ENCODE results near the gene UNC45B.
"Not testable (repeated sequence)": the region's sequence is repeated elsewhere in the genome, so short reads cannot be mapped to it uniquely, and the experiment has no call there.

The UNC45B gene

DNA sequence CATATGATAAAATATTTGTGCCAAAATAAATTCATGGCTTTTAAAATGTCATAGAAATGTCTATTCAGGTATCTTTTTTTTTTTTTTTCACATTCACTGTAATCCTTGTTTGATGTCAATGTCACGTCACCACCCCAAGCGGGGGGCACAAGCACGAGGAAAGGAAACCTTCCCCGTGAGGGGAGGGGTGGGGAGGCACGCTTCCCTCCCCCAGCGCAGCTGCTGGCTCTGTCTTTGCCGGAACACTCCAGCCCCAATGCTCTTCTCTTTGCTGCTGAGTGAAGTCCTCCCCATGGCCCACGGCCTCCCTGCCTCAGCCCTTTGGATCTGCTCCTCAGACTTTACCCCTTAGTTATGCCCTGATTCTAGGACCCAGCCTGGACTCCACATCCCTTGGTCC is 45.1 kb downstream of the UNC45B start:
- H3K4me3 ChIP-seq (ENCODE audit: low read length): no peak overlapping the region
- no peaks in the 10 kb centered on the region for H3K4me1 ChIP-seq (ENCODE audit: control insufficient read depth, insufficient read depth, low read length)
- no peak for DNase-seq (ENCODE audit: low read depth)
- H3K9ac ChIP-seq (ENCODE audit: low read length): no peak overlapping the region
- H3K27me3 ChIP-seq (replicated peaks; ENCODE audit: control insufficient read depth, insufficient read depth, low read length): no peaks in the 10 kb centered on the region
- H3K36me3 ChIP-seq (ENCODE audit: control insufficient read depth, insufficient read depth, low read length, severe bottlenecking): no peaks in the 10 kb centered on the region
- H3K9me3 ChIP-seq (ENCODE audit: control insufficient read depth, low read length): peaks cover 6% of the 10 kb centered on the region

DNA sequence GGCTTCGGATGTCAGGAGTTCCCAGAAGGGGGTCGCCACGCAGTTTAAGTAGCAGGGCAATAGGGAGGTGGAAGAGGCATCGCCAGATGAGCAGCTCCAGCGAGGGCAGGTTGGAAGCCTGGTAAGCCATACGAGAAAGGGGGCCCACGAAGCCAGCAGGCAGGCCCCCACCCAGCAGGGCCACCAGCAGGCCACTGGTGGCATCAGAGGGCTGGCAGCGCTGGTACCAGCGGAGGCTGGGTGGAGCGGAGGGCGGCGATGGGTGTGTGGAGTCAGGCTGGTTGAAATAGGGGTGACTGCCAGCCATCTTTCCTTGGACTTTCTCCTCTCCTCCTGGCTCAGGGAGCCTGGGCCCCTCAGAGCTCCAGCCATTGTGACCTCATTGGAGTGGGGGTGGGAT is 46.4 kb downstream of the UNC45B start, which contains the start of gene SLC35G3:
Gene SLC35G3, minus strand, starts transcription at position 393 of the 400 bp plus-strand sequence. Its CDS starts 86 bp downstream, at position 307.
- H3K27me3 ChIP-seq (replicated peaks; ENCODE audit: control insufficient read depth, insufficient read depth, low read length); H3K9me3 ChIP-seq (ENCODE audit: control insufficient read depth, low read length); H3K4me3 ChIP-seq (ENCODE audit: low read length); DNase-seq (ENCODE audit: low read depth); H3K36me3 ChIP-seq (ENCODE audit: control insufficient read depth, insufficient read depth, low read length, severe bottlenecking); H3K9ac ChIP-seq (ENCODE audit: low read length); H3K4me1 ChIP-seq (ENCODE audit: control insufficient read depth, insufficient read depth, low read length): not testable (repeated sequence)

DNA sequence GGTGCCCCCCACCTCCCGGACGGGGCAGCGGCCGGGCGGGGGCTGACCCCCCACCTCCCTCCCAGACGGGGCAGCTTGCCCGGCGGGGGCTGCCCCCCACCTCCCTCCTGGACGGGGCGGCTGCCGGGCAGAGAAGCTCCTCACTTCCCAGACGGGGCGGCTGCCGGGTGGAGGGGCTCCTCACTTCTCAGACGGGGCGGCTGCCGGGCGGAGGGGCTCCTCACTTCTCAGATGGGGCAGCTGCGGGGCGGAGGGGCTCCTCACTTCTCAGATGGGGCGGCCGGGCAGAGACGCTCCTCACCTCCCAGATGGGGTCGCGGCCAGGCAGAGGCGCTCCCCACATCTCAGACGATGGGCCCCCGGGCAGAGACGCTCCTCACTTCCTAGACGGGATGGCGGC is 47.4 kb downstream of the UNC45B start:
- not testable (repeated sequence) for DNase-seq (ENCODE audit: low read depth); H3K4me1 ChIP-seq (ENCODE audit: control insufficient read depth, insufficient read depth, low read length); H3K4me3 ChIP-seq (ENCODE audit: low read length)

DNA sequence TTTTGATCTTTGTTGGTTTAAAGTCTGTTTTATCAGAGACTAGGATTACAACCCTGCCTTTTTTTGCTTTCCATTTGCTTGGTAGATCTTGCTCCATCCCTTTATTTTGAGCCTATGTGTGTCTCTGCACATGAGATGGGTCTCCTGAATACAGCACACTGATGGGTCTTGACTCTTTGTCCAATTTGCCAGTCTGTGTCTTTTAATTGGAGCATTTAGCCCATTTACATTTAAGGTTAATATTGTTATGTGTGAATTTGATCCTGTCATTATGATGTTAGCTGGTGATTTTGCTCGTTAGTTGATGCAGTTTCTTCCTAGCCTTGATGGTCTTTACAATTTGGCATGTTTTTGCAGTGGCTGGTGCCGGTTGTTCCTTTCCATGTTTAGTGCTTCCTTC is 55.0 kb downstream of the UNC45B start:
- H3K9me3 ChIP-seq (ENCODE audit: control insufficient read depth, low read length); H3K9ac ChIP-seq (ENCODE audit: low read length); H3K36me3 ChIP-seq (ENCODE audit: control insufficient read depth, insufficient read depth, low read length, severe bottlenecking); H3K27me3 ChIP-seq (replicated peaks; ENCODE audit: control insufficient read depth, insufficient read depth, low read length); H3K4me1 ChIP-seq (ENCODE audit: control insufficient read depth, insufficient read depth, low read length); H3K4me3 ChIP-seq (ENCODE audit: low read length); DNase-seq (ENCODE audit: low read depth): not testable (repeated sequence)

More for the DNA sequence above, 47.4 kb downstream of the UNC45B start:
- not testable (repeated sequence) for H3K36me3 ChIP-seq (ENCODE audit: control insufficient read depth, insufficient read depth, low read length, severe bottlenecking); H3K9me3 ChIP-seq (ENCODE audit: control insufficient read depth, low read length); H3K27me3 ChIP-seq (replicated peaks; ENCODE audit: control insufficient read depth, insufficient read depth, low read length); H3K9ac ChIP-seq (ENCODE audit: low read length)

DNA sequence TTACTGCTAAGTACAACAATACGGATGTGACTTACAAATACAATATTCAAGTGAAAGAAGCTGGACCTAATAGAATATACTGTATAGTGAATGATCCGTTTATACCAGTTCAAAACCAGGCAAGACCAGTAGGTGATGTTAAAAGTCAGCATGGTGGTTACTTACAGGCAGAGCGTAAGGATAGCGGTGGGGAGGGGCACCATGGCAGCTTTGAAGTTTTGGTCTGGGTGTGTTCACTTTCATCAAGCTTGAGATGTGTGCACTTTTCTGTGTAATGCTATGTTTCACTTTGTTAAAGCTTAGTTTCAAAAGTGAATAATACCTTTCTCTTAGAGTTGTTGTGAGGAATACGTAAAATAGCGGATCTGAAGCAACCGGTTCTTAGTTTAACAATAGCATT is 63.1 kb downstream of the UNC45B start:
- no peaks in the 10 kb centered on the region for H3K4me1 ChIP-seq (ENCODE audit: control insufficient read depth, insufficient read depth, low read length)
- DNase-seq (ENCODE audit: low read depth): no peak
- H3K4me3 ChIP-seq (ENCODE audit: low read length): no peak overlapping the region
- peaks cover 8% of the 10 kb centered on the region for H3K27me3 ChIP-seq (replicated peaks; ENCODE audit: control insufficient read depth, insufficient read depth, low read length)
- no peaks in the 10 kb centered on the region for H3K9me3 ChIP-seq (ENCODE audit: control insufficient read depth, low read length)
- no peaks in the 10 kb centered on the region for H3K36me3 ChIP-seq (ENCODE audit: control insufficient read depth, insufficient read depth, low read length, severe bottlenecking)
- no peak overlapping the region for H3K9ac ChIP-seq (ENCODE audit: low read length)

DNA sequence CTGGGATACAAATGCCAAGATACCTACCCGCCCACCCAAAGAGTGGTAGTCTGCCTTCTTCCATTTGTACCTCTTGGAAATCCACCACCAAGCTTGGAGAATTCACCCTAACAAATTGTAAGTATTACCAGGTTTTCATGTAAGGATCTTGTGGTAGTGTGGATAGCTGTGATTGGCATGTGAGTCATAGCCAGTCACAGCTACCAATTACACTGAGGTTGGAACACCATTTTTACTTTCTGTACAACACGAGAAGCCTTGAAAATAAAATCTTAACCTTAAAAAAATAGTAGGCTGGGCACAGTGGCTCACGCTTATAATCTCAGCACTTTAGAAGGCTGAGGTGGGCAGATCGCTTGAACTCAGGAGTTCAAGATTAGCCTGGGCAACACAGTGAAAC is 65.1 kb downstream of the UNC45B start:
- no peak overlapping the region for H3K4me3 ChIP-seq (ENCODE audit: low read length)
- H3K27me3 ChIP-seq (replicated peaks; ENCODE audit: control insufficient read depth, insufficient read depth, low read length): peaks cover 8% of the 10 kb centered on the region

DNA sequence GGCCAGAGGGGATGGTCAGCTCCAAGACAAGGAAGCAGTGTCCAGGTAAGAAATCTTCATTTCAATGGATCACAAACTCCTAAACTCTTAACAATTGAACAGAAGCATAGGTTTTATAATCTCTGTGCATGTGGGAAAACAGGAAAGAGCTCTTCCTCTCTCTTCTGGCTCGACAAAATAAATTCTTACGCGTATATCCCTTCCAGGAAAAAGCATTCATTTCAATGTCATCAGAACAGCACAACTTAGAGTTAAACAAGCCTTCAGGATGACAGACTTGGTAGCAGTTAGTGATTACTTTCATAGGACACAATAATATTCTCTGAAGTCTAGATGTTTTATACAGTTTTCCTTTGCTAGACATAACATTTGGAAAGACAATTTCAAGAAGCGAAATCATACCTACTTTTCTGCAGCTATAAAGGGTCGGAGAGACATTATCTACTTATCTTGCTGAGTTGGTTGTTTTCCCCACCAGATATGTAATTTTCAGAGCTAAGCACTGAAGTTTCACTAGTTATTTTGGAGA is 65.9 kb downstream of the UNC45B start:
- peaks cover 8% of the 10 kb centered on the region for H3K27me3 ChIP-seq (replicated peaks; ENCODE audit: control insufficient read depth, insufficient read depth, low read length)
- H3K9me3 ChIP-seq (ENCODE audit: control insufficient read depth, low read length): no peaks in the 10 kb centered on the region
- no peaks in the 10 kb centered on the region for H3K36me3 ChIP-seq (ENCODE audit: control insufficient read depth, insufficient read depth, low read length, severe bottlenecking)
- DNase-seq (ENCODE audit: low read depth): no peak
- H3K9ac ChIP-seq (ENCODE audit: low read length): no peak overlapping the region
- H3K4me1 ChIP-seq (ENCODE audit: control insufficient read depth, insufficient read depth, low read length): no peaks in the 10 kb centered on the region
- no peak overlapping the region for H3K4me3 ChIP-seq (ENCODE audit: low read length)

More for the DNA sequence above, 65.1 kb downstream of the UNC45B start:
- Histone ChIP-seq H3K9me3 (ENCODE audit: control insufficient read depth, low read length) (no peaks in the 10 kb centered on the region), H3K36me3 (ENCODE audit: control insufficient read depth, insufficient read depth, low read length, severe bottlenecking) (no peaks in the 10 kb centered on the region), H3K9ac (ENCODE audit: low read length) (no peak overlapping the region), H3K4me1 (ENCODE audit: control insufficient read depth, insufficient read depth, low read length) (no peaks in the 10 kb centered on the region)
- no peak for DNase-seq (ENCODE audit: low read depth)

DNA sequence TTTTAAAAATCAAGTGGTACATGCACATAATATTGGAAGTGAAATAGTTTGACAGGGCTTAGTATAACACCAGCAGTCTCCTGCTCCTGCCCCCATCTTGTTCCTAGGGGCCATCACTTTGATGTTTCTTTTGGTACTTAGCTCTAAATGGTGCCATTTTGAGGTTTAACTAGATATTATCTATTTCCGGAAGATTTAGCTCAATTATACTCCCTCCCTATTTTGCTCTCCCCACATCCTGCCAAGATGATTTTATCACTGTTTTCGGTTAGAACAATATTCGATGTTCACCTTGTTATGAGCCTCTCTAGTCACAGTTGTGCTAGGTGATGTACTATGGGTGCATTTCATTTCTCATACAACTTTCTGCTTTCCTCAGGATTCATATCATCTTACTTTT is 66.6 kb downstream of the UNC45B start:
- H3K4me3 ChIP-seq (ENCODE audit: low read length): no peak overlapping the region
- H3K9ac ChIP-seq (ENCODE audit: low read length): no peak overlapping the region
- H3K27me3 ChIP-seq (replicated peaks; ENCODE audit: control insufficient read depth, insufficient read depth, low read length): peaks cover 8% of the 10 kb centered on the region
- H3K36me3 ChIP-seq (ENCODE audit: control insufficient read depth, insufficient read depth, low read length, severe bottlenecking): no peaks in the 10 kb centered on the region
- no peaks in the 10 kb centered on the region for H3K9me3 ChIP-seq (ENCODE audit: control insufficient read depth, low read length)
- no peaks in the 10 kb centered on the region for H3K4me1 ChIP-seq (ENCODE audit: control insufficient read depth, insufficient read depth, low read length)
- DNase-seq (ENCODE audit: low read depth): no peak

DNA sequence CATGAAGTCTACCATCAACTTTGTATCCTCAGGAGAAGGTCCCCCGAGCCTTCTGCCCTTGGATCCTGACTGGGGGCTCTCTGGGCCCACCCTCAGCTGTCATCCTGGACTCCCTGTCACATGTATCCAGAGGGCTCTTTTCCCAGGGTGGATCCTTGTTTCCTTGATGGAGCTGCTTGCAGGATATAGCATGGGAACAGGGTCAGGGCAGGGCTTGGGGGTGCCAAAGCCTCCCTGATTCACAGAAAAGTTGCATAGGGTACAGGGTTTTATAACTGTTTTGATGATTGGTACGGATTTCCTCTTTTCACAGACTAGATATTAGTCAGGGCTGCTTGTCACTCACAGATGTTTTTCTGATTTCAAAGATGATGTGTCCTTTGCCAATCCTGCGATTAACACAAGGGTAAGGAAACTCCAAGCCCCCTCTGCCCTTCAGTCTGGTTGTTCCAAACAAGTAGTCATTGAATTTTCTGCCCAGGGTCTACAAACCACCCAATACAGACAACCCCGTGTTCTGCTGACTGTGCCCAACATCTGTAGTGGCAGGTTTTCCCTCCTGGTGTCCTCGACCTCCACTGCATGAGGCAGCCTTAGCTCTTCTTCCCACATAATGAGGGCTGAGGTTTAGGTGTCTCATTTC is 67.1 kb downstream of the UNC45B start:
- H3K4me1 ChIP-seq (ENCODE audit: control insufficient read depth, insufficient read depth, low read length): no peaks in the 10 kb centered on the region
- peaks cover 8% of the 10 kb centered on the region for H3K27me3 ChIP-seq (replicated peaks; ENCODE audit: control insufficient read depth, insufficient read depth, low read length)
- H3K36me3 ChIP-seq (ENCODE audit: control insufficient read depth, insufficient read depth, low read length, severe bottlenecking): no peaks in the 10 kb centered on the region
- no peak overlapping the region for H3K9ac ChIP-seq (ENCODE audit: low read length)
- DNase-seq (ENCODE audit: low read depth): no peak
- H3K9me3 ChIP-seq (ENCODE audit: control insufficient read depth, low read length): no peaks in the 10 kb centered on the region
- no peak overlapping the region for H3K4me3 ChIP-seq (ENCODE audit: low read length)

DNA sequence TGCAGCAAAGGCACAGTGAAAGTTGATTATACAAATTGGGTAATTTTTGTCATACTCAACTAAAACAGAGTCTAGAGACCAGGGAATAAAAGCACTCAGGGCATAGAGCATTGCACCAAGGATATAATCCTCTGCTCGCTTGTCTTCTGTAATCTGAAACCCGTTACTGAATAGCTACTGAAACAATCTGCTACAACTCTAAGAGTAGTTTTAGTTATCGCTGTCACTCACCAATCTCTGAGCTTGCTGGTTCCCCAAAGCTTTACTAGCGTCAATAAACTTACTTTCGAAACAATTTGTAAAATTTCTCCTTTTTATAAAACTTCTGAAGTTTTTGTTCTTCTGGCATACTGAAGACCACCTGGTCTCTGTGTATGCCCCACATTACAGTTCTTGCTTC is 69.5 kb downstream of the UNC45B start:
- Histone ChIP-seq H3K9ac (ENCODE audit: low read length) (no peak overlapping the region), H3K4me1 (ENCODE audit: control insufficient read depth, insufficient read depth, low read length) (no peaks in the 10 kb centered on the region), H3K27me3 (replicated peaks; ENCODE audit: control insufficient read depth, insufficient read depth, low read length) (peaks cover 8% of the 10 kb centered on the region), H3K4me3 (ENCODE audit: low read length) (no peak overlapping the region), H3K36me3 (ENCODE audit: control insufficient read depth, insufficient read depth, low read length, severe bottlenecking) (no peaks in the 10 kb centered on the region), H3K9me3 (ENCODE audit: control insufficient read depth, low read length) (no peaks in the 10 kb centered on the region)
- DNase-seq (ENCODE audit: low read depth): no peak

DNA sequence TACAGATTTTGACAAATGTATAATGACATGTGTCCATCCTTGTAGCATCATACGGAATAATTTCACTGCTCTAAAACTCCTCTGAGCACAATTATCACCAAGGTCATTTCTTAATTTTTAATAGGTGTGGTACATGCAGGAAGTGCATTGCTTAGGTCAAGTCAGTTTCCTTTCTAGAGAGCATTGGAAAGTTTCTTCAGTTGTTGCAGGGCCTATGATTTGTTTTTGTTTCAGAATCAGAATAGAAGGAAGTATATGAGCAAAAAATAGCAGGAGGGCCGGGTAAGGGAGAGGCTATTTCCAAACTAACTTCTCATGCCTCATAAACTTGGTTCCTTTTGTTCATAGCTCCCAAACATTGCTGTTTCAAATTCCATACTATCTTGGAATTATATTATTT is 71.3 kb downstream of the UNC45B start:
- Histone ChIP-seq H3K27me3 (replicated peaks; ENCODE audit: control insufficient read depth, insufficient read depth, low read length) (peaks cover 8% of the 10 kb centered on the region), H3K9me3 (ENCODE audit: control insufficient read depth, low read length) (peaks cover 5% of the 10 kb centered on the region), H3K36me3 (ENCODE audit: control insufficient read depth, insufficient read depth, low read length, severe bottlenecking) (no peaks in the 10 kb centered on the region), H3K9ac (ENCODE audit: low read length) (no peak overlapping the region), H3K4me3 (ENCODE audit: low read length) (no peak overlapping the region), H3K4me1 (ENCODE audit: control insufficient read depth, insufficient read depth, low read length) (no peaks in the 10 kb centered on the region)
- no peak for DNase-seq (ENCODE audit: low read depth)

DNA sequence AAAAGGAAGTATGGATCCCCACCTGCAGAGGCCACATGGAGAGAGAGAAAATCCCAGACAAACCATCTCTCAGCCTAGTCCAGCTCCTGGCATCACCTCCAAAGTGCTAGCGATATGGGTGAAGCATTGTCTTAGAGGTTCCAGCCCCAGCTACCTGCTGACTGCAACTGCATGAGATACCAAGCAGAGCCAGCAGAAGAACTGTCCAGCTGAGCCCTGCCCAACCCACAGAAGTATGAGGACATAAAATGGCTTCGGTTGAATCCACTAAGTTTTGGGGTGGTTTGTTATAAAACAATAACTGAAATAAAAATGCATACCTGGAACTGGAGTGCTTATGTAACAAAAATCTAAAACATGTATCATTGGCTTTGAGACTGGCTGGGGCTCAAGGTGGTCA is 74.8 kb downstream of the UNC45B start:
- Histone ChIP-seq H3K9ac (ENCODE audit: low read length) (no peak overlapping the region), H3K27me3 (replicated peaks; ENCODE audit: control insufficient read depth, insufficient read depth, low read length) (no peaks in the 10 kb centered on the region), H3K4me3 (ENCODE audit: low read length) (no peak overlapping the region), H3K36me3 (ENCODE audit: control insufficient read depth, insufficient read depth, low read length, severe bottlenecking) (no peaks in the 10 kb centered on the region), H3K4me1 (ENCODE audit: control insufficient read depth, insufficient read depth, low read length) (no peaks in the 10 kb centered on the region), H3K9me3 (ENCODE audit: control insufficient read depth, low read length) (peaks cover 5% of the 10 kb centered on the region)
- no peak for DNase-seq (ENCODE audit: low read depth)

Data from adipocyte (in vitro differentiated cells).